ENCODE data around the gene SLC35F3.

Gene SLC35F3

GRCh38 chr1:234277161-234277868, 372.8 kb downstream of the SLC35F3 start:
- no peak overlapping the region for H3K9ac ChIP-seq (ENCODE audit: low read length in 2 of 2)
- no peaks in the 10 kb centered on the region for H3K4me1 ChIP-seq (ENCODE audit: control insufficient read depth, insufficient read depth, low read length)
- no peaks in the 10 kb centered on the region for H3K36me3 ChIP-seq (ENCODE audit: control insufficient read depth in 2 of 2, insufficient read depth in 2 of 2, low read length in 2 of 2)
- no peak overlapping the region for H3K4me3 ChIP-seq (ENCODE audit: low read length in 2 of 2)
- no peaks in the 10 kb centered on the region for H3K9me3 ChIP-seq (ENCODE audit: control insufficient read depth in 2 of 2, low read length in 2 of 2)
- H3K27ac ChIP-seq (ENCODE audit: low read length) = no peak overlapping the region
- no peaks in the 10 kb centered on the region for H3K27me3 ChIP-seq (ENCODE audit: control insufficient read depth in 1 of 2, insufficient read depth in 2 of 2, low read length in 2 of 2)

GRCh38 chr1:234279021-234279420, 374.5 kb downstream of the SLC35F3 start:
- H3K27me3 ChIP-seq (ENCODE audit: control insufficient read depth in 1 of 2, insufficient read depth in 2 of 2, low read length in 2 of 2) = no peaks in the 10 kb centered on the region
- H3K9me3 ChIP-seq (ENCODE audit: control insufficient read depth in 2 of 2, low read length in 2 of 2) = no peaks in the 10 kb centered on the region
- H3K27ac ChIP-seq (ENCODE audit: low read length) = no peak overlapping the region
- no peak overlapping the region for H3K4me3 ChIP-seq (ENCODE audit: low read length in 2 of 2)
- no peaks in the 10 kb centered on the region for H3K36me3 ChIP-seq (ENCODE audit: control insufficient read depth in 2 of 2, insufficient read depth in 2 of 2, low read length in 2 of 2)
- H3K9ac ChIP-seq (ENCODE audit: low read length in 2 of 2) = no peak overlapping the region
- H3K4me1 ChIP-seq (ENCODE audit: control insufficient read depth, insufficient read depth, low read length) = no peaks in the 10 kb centered on the region

GRCh38 chr1:234280500-234280899, 376.0 kb downstream of the SLC35F3 start:
- Histone ChIP-seq H3K4me3 (ENCODE audit: low read length in 2 of 2) (no peak overlapping the region), H3K36me3 (ENCODE audit: control insufficient read depth in 2 of 2, insufficient read depth in 2 of 2, low read length in 2 of 2) (no peaks in the 10 kb centered on the region), H3K27me3 (ENCODE audit: control insufficient read depth in 1 of 2, insufficient read depth in 2 of 2, low read length in 2 of 2) (no peaks in the 10 kb centered on the region), H3K27ac (ENCODE audit: low read length) (no peak overlapping the region), H3K9ac (ENCODE audit: low read length in 2 of 2) (no peak overlapping the region), H3K4me1 (ENCODE audit: control insufficient read depth, insufficient read depth, low read length) (no peaks in the 10 kb centered on the region), H3K9me3 (ENCODE audit: control insufficient read depth in 2 of 2, low read length in 2 of 2) (no peaks in the 10 kb centered on the region)

DNA sequence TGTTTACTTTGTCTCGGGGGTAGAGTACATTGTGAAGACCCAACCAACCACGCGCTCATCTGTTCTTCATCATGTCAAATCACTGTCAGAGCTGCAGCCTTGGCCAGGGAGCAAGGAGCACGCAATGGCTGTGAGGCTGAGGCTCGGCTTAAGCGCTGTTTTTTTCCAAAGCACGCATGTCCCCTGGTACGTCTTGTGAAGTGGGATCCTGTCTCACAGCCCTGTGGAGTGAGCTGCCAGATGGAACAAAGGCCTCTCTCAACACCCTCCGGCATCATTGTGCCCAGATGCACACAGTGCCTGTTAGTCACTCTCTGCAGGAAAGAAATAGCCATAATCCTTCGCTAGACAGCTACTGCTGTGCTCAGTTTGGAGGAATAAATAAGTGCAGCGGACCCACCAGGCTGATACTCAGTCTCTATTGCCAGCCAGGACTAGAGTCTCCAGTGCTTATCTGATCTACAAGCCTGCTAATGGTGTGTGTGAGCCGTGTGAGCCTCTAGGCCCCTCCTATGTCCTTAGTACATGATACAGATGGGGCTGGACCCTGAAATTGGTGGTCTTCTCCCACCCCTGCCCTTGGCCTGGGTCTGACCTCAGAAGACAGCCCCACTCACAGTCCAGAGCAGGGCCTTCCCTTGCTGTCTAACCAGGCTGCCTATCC, 377.5 kb downstream of the SLC35F3 start:
- H3K4me1 ChIP-seq (ENCODE audit: control insufficient read depth, insufficient read depth, low read length) = no peaks in the 10 kb centered on the region
- no peaks in the 10 kb centered on the region for H3K36me3 ChIP-seq (ENCODE audit: control insufficient read depth in 2 of 2, insufficient read depth in 2 of 2, low read length in 2 of 2)
- H3K9me3 ChIP-seq (ENCODE audit: control insufficient read depth in 2 of 2, low read length in 2 of 2) = no peaks in the 10 kb centered on the region
- no peak overlapping the region for H3K27ac ChIP-seq (ENCODE audit: low read length)
- H3K9ac ChIP-seq (ENCODE audit: low read length in 2 of 2) = no peak overlapping the region
- H3K27me3 ChIP-seq (ENCODE audit: control insufficient read depth in 1 of 2, insufficient read depth in 2 of 2, low read length in 2 of 2) = no peaks in the 10 kb centered on the region
- no peak overlapping the region for H3K4me3 ChIP-seq (ENCODE audit: low read length in 2 of 2)

- H3K27me3 ChIP-seq (ENCODE audit: control insufficient read depth in 1 of 2, insufficient read depth in 2 of 2, low read length in 2 of 2) = no peaks in the 10 kb centered on the region
- H3K36me3 ChIP-seq (ENCODE audit: control insufficient read depth in 2 of 2, insufficient read depth in 2 of 2, low read length in 2 of 2) = no peaks in the 10 kb centered on the region
- H3K9me3 ChIP-seq (ENCODE audit: control insufficient read depth in 2 of 2, low read length in 2 of 2) = peaks cover 3 to 6% of the 10 kb centered on the region in 2 donors
- H3K4me1 ChIP-seq (ENCODE audit: control insufficient read depth, insufficient read depth, low read length) = no peaks in the 10 kb centered on the region
- no peak overlapping the region for H3K4me3 ChIP-seq (ENCODE audit: low read length in 2 of 2)
- H3K9ac ChIP-seq (ENCODE audit: low read length in 2 of 2) = no peak overlapping the region
- H3K27ac ChIP-seq (ENCODE audit: low read length) = no peak overlapping the region
Measured at GRCh38 chr1:234286206-234286605, 381.7 kb downstream of the SLC35F3 start.

GRCh38 chr1:234288946-234289345, 384.5 kb downstream of the SLC35F3 start:
- Histone ChIP-seq H3K36me3 (ENCODE audit: control insufficient read depth in 2 of 2, insufficient read depth in 2 of 2, low read length in 2 of 2) (no peaks in the 10 kb centered on the region), H3K4me3 (ENCODE audit: low read length in 2 of 2) (no peak overlapping the region), H3K4me1 (ENCODE audit: control insufficient read depth, insufficient read depth, low read length) (no peaks in the 10 kb centered on the region), H3K27ac (ENCODE audit: low read length) (no peak overlapping the region), H3K9ac (ENCODE audit: low read length in 2 of 2) (no peak overlapping the region), H3K27me3 (ENCODE audit: control insufficient read depth in 1 of 2, insufficient read depth in 2 of 2, low read length in 2 of 2) (no peaks in the 10 kb centered on the region), H3K9me3 (ENCODE audit: control insufficient read depth in 2 of 2, low read length in 2 of 2) (peaks cover 3 to 6% of the 10 kb centered on the region in 2 donors)

GRCh38 chr1:234289538-234290305, 385.2 kb downstream of the SLC35F3 start:
- Histone ChIP-seq H3K4me1 (ENCODE audit: control insufficient read depth, insufficient read depth, low read length) (no peaks in the 10 kb centered on the region), H3K36me3 (ENCODE audit: control insufficient read depth in 2 of 2, insufficient read depth in 2 of 2, low read length in 2 of 2) (no peaks in the 10 kb centered on the region), H3K9ac (ENCODE audit: low read length in 2 of 2) (no peak overlapping the region), H3K27ac (ENCODE audit: low read length) (no peak overlapping the region), H3K9me3 (ENCODE audit: control insufficient read depth in 2 of 2, low read length in 2 of 2) (peaks cover 3 to 6% of the 10 kb centered on the region in 2 donors), H3K4me3 (ENCODE audit: low read length in 2 of 2) (no peak overlapping the region), H3K27me3 (ENCODE audit: control insufficient read depth in 1 of 2, insufficient read depth in 2 of 2, low read length in 2 of 2) (peaks cover 0 to 2% of the 10 kb centered on the region in 2 donors)

DNA sequence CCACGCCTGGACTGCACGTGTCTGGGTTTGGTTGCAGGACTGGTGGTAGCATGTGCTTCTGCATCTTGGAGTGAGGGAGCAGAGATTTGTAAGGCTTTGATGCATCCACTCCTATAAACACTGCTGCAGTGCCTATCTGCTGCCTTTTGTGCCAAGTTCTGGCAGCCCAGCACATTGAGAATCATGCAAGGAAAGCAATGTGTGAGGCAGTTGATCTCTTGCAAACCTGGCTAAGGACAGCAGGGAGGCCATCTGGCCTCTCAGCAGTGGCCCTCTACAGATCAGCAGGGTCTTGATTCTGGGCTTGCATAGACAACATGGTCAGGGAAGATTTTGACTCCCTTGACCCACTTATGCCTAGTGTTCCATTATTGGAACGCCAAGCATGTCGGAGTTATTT, 387.5 kb downstream of the SLC35F3 start:
- Histone ChIP-seq H3K36me3 (ENCODE audit: control insufficient read depth in 2 of 2, insufficient read depth in 2 of 2, low read length in 2 of 2) (no peaks in the 10 kb centered on the region), H3K4me1 (ENCODE audit: control insufficient read depth, insufficient read depth, low read length) (no peaks in the 10 kb centered on the region)

DNA sequence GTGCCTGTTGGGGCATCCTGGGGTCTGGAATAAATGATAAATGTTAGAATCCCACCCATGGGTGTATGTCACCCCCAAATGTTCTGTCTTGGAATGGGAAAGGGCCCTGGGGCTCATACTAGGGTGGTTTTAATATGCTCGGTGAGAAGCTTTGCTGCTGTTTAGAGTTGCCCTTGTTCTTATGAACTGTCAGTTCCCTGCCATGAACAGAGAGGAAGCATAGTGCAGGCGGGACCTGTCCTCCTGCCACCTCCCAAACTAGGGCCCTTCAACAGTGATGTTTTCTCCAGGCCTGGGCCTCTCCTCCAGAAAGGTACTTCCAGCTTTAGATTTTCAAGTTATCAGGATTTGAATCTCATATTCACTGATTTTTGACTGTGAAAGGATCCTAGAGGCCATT, 388.1 kb downstream of the SLC35F3 start:
- peaks cover 3 to 6% of the 10 kb centered on the region in 2 donors for H3K9me3 ChIP-seq (ENCODE audit: control insufficient read depth in 2 of 2, low read length in 2 of 2)
- H3K4me3 ChIP-seq (ENCODE audit: low read length in 2 of 2) = no peak overlapping the region
- no peak overlapping the region for H3K9ac ChIP-seq (ENCODE audit: low read length in 2 of 2)
- no peaks in the 10 kb centered on the region for H3K36me3 ChIP-seq (ENCODE audit: control insufficient read depth in 2 of 2, insufficient read depth in 2 of 2, low read length in 2 of 2)
- peaks cover 4 to 6% of the 10 kb centered on the region in 2 donors for H3K27me3 ChIP-seq (ENCODE audit: control insufficient read depth in 1 of 2, insufficient read depth in 2 of 2, low read length in 2 of 2)
- H3K27ac ChIP-seq (ENCODE audit: low read length) = no peak overlapping the region
- H3K4me1 ChIP-seq (ENCODE audit: control insufficient read depth, insufficient read depth, low read length) = no peaks in the 10 kb centered on the region

More for the DNA sequence above, 387.5 kb downstream of the SLC35F3 start:
- Histone ChIP-seq H3K27ac (ENCODE audit: low read length) (no peak overlapping the region), H3K4me3 (ENCODE audit: low read length in 2 of 2) (no peak overlapping the region), H3K27me3 (ENCODE audit: control insufficient read depth in 1 of 2, insufficient read depth in 2 of 2, low read length in 2 of 2) (peaks cover 4 to 6% of the 10 kb centered on the region in 2 donors), H3K9me3 (ENCODE audit: control insufficient read depth in 2 of 2, low read length in 2 of 2) (peaks cover 3 to 6% of the 10 kb centered on the region in 2 donors), H3K9ac (ENCODE audit: low read length in 2 of 2) (no peak overlapping the region)

DNA sequence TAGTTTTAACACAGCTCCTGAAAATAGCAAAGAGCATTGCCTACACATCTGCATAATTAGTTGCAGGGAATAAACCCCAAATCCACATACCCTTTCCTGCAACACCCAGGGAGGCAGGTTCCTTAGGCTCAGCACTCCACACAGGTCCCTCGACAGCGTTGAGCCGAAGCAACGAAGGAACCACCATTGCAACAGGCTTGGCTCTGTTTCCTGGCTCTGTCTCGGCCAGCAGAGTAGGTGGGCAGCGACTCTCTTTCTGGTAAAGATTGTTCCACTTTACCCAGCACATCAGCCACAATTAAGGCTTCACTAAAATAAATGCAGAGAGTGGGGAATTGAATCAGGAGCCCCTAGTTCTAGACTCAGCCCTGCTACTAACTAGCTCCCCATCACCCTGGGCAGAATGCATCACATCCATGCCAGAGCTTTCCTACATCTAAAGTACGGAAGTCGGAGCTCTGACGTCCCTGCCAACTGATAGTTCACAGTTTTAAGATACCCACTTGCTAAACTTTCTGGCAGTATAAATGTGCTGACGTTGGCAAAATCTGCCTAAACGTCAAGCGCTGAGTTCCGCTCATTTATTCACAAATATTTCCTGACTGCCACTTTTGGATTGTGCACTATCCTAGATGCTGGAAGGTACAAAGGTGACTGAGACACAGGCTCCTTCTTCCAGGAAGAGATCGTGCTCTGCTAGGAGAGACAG, 389.8 kb downstream of the SLC35F3 start:
- H3K9ac ChIP-seq (ENCODE audit: low read length in 2 of 2) = no peak overlapping the region
- peaks cover 4 to 6% of the 10 kb centered on the region in 2 donors for H3K27me3 ChIP-seq (ENCODE audit: control insufficient read depth in 1 of 2, insufficient read depth in 2 of 2, low read length in 2 of 2)
- H3K36me3 ChIP-seq (ENCODE audit: control insufficient read depth in 2 of 2, insufficient read depth in 2 of 2, low read length in 2 of 2) = no peaks in the 10 kb centered on the region
- no peak overlapping the region for H3K4me3 ChIP-seq (ENCODE audit: low read length in 2 of 2)
- no peaks in the 10 kb centered on the region for H3K4me1 ChIP-seq (ENCODE audit: control insufficient read depth, insufficient read depth, low read length)
- peaks cover 0 to 3% of the 10 kb centered on the region in 2 donors for H3K9me3 ChIP-seq (ENCODE audit: control insufficient read depth in 2 of 2, low read length in 2 of 2)
- no peak overlapping the region for H3K27ac ChIP-seq (ENCODE audit: low read length)

Measured in stomach smooth muscle (tissue), 2 donors.